ENCODE results near the gene FSCN2.

FSCN2 gene

DNA sequence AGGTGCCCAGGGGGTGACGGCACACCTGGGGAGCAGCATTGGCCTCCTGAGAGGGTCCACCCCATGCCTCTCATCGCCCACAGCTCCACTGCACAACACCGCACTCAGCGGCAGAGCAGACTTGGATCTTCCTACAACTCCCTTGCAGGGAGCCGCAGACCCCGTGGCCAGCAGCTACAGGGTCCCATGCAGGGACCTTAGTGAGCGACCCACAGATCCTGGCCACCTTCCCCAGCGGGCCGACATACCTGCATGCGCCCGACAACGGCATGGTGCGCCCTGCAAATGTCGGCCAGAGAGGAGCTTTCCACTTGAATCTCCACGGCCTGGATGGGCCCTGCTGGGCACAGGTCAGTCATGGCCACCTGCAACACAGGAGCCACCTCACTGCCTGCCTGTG lies 15.6 kb downstream of the FSCN2 start:
- DNase-seq: no peak
- H3K4me3 ChIP-seq (ENCODE audit: low read depth, low read length): no peak overlapping the region
- in situ Hi-C loops (cut with HindIII; ENCODE audit: low pct_ligation_motif_present, low sequenced_read_pairs): no loop called here
- no peak overlapping the region for H3K27ac ChIP-seq
- TF ChIP-seq, protein P1, sequence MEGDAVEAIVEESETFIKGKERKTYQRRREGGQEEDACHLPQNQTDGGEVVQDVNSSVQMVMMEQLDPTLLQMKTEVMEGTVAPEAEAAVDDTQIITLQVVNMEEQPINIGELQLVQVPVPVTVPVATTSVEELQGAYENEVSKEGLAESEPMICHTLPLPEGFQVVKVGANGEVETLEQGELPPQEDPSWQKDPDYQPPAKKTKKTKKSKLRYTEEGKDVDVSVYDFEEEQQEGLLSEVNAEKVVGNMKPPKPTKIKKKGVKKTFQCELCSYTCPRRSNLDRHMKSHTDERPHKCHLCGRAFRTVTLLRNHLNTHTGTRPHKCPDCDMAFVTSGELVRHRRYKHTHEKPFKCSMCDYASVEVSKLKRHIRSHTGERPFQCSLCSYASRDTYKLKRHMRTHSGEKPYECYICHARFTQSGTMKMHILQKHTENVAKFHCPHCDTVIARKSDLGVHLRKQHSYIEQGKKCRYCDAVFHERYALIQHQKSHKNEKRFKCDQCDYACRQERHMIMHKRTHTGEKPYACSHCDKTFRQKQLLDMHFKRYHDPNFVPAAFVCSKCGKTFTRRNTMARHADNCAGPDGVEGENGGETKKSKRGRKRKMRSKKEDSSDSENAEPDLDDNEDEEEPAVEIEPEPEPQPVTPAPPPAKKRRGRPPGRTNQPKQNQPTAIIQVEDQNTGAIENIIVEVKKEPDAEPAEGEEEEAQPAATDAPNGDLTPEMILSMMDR (IDR thresholded peaks at IDR 0.05; ENCODE audit: low read depth, low read length, missing control alignments): no peak
- H3K27me3 ChIP-seq (replicated peaks): no peaks in the 10 kb centered on the region
- H3K36me3 ChIP-seq (replicated peaks): peaks cover 59% of the 10 kb centered on the region

DNA sequence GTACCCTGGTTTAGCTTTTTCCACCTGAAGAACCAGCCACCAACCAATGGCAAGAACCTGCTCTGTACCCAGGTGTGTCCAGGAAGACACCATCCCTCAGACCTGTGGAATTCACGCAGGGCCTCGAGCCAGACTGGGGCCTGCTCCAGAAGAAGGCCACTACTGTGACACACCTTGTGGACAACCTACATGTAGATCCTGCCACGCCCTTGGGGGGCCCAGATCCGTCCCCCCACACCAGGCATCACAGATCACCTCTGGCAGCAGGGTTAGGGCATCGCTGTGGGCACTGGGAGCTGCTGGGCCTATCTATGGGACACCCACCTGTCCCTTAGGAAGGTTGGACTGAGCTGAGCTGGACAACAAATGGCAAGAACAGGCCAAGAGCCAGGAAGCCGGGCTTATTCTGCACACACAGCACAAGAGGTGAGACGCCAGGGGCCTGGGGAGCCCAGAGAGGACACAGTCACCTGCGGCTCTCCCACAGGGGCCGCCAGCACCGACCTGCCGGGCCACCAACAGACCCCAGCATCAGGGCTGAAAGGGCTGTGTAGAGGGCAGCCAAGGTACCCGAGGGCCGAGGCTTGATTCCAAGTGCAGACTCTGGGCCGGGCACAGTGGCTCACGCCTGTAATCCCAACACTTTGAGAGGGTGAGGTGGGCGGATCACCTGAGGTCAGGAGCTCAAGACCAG lies 16.3 kb downstream of the FSCN2 start:
- TF ChIP-seq, protein P1 (IDR thresholded peaks at IDR 0.05; ENCODE audit: low read depth, low read length, missing control alignments): no peak
- Histone ChIP-seq H3K36me3 (replicated peaks) (peaks cover 64% of the 10 kb centered on the region), H3K4me3 (ENCODE audit: low read depth, low read length) (no peak overlapping the region), H3K27me3 (replicated peaks) (no peaks in the 10 kb centered on the region), H3K27ac (no peak overlapping the region)
- DNase-seq: no peak
- in situ Hi-C loops (cut with HindIII; ENCODE audit: low pct_ligation_motif_present, low sequenced_read_pairs): no loop called here

DNA sequence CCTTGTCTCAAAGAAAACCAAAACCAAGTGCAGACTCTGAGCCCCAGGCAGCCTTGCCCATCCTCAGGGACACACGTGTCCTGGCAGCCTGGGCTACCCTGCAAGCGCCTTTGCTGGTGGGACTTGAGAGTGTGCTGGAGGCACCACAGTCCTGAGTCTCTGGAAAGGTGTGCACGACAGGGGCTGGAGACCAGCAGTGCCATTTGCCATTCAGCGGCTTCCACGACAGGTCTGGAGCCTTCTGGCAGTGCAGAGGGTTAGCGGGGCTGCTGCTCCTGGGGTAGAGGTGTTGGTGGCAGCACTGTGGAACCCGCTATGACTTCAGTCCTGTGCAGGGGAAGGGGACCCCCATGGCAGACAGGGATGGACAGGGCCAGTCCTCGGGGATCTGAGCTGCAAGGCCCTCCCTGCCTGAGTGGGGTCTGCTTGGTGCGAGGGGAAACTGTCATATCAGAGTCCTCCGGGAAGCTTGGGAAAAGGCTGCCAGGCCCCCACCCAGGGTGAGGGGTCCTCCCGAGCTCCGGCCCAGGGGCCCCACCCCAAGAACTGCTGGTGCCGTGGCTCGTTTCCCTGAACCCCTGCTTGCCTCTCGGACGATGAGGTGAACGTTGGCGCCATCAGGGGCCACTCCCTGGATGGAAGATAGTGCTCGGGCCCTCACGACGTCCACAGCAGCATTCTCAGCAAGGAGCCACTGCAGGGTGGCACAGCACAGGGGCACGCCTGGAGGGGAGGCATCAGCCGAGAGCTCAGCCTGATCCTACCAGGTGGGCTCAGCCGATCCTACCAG lies 17.2 kb downstream of the FSCN2 start:
- no peak for DNase-seq
- TF ChIP-seq, protein P1 (IDR thresholded peaks at IDR 0.05; ENCODE audit: low read depth, low read length, missing control alignments): no peak
- H3K36me3 ChIP-seq (replicated peaks): peaks cover 57% of the 10 kb centered on the region
- no peak overlapping the region for H3K27ac ChIP-seq
- no peaks in the 10 kb centered on the region for H3K27me3 ChIP-seq (replicated peaks)
- no peak overlapping the region for H3K4me3 ChIP-seq (ENCODE audit: low read depth, low read length)
- in situ Hi-C loops (cut with HindIII; ENCODE audit: low pct_ligation_motif_present, low sequenced_read_pairs): no loop called here

DNA sequence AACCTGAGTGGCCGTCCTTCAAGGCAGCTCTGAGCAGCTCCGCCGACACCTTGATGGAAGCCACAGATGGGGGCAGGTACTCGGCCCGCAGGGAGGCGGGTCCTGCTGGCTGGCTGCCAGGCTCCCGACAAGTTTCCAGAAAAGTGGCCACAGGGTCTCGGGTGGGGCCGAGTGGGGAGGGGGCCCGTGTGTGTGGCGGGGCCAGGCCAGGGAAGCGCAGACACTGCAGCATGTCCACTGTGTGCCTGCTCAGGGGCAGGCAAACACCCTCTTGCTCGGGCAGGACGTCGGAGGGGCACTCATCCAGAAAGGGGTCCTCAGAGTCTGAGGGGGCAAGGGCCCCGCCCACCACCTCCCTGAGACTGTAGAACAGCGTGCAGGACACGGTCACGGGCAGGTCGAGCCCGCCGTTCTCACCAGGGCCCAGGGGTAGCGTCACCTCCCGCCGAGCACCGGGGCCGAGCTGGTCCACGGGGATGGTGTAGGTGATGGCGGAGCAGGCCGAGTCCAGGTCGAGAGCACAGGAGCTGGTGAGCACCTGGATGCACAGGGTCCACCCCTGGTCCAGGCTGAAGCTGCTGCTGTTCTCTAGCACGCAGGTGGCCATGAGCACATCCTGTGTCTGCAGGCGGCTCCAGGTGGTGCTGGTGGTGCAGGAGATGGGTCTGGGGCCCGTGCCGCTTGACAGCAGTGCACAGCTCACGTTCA lies 18.9 kb downstream of the FSCN2 start:
- Histone ChIP-seq H3K27me3 (replicated peaks) (no peaks in the 10 kb centered on the region), H3K36me3 (replicated peaks) (peaks cover 53% of the 10 kb centered on the region), H3K4me3 (ENCODE audit: low read depth, low read length) (no peak overlapping the region), H3K27ac (no peak overlapping the region)
- TF ChIP-seq, protein P1 (IDR thresholded peaks at IDR 0.05; ENCODE audit: low read depth, low read length, missing control alignments): no peak
- in situ Hi-C loops (cut with HindIII; ENCODE audit: low pct_ligation_motif_present, low sequenced_read_pairs): no loop called here
- DNase-seq: no peak

DNA sequence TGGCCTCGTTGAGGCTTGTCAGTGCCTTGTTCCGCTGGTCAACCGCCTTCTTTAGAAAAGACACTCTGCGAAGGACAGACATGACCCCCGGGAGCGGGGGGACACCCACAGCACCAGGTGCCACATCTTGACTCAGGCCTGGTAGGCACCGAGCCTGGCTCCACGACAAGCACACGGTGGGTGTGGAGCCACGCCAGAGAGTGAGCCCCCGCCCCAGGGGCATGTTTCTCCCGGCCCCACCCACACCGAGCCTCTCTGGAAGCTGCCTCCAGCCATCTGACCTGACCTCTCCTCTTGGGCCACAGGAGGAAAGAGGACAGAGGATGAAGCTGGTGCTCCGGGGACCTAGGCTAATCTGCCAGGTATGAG lies 19.4 kb downstream of the FSCN2 start:
- TF ChIP-seq, protein P1 (IDR thresholded peaks at IDR 0.05; ENCODE audit: low read depth, low read length, missing control alignments): no peak
- in situ Hi-C loops (cut with HindIII; ENCODE audit: low pct_ligation_motif_present, low sequenced_read_pairs): no loop called here
- Histone ChIP-seq H3K36me3 (replicated peaks) (peaks cover 53% of the 10 kb centered on the region), H3K27me3 (replicated peaks) (no peaks in the 10 kb centered on the region), H3K27ac (no peak overlapping the region), H3K4me3 (ENCODE audit: low read depth, low read length) (no peak overlapping the region)
- DNase-seq: no peak
